HG03432 (cell line): ENCODE results near the gene BBIP1.
A peak's percentile ranks its signal among the peaks of the same experiment; 100 is the strongest.
"Not testable (repeated sequence)": the region's sequence is repeated elsewhere in the genome, so short reads cannot be mapped to it uniquely, and the experiment has no call there.

ENCODE experiments used
- ATAC-seq: cut with Tn5 transposase; IDR thresholded peaks from one replicate; pipeline ENCODE4 v1.9.1; 2021; ENCODE audit warnings: mild to moderate bottlenecking, moderate library complexity; ENCODE audit not compliant: unreplicated experiment

Gene BBIP1

GRCh38 chr10:110923856-110924493 is 5.0 kb upstream of the BBIP1 start:
- peak; percentile 25 for ATAC-seq

GRCh38 chr10:110919971-110920881 is 1.2 kb upstream of the BBIP1 start:
- ATAC-seq: peak; percentile 25

GRCh38 chr10:110919349-110919931 is 460 bp upstream of the BBIP1 start, which contains the start of gene SHOC2:
SHOC2 (plus strand) TSS chr10:110919604; CDS start chr10:110964359, 44,755 bp downstream.
- peak; percentile 13 for ATAC-seq

- ATAC-seq: no peak
Measured at GRCh38 chr10:110918269-110918642, 724 bp downstream of the BBIP1 start.

- no peak for ATAC-seq
Measured at GRCh38 chr10:110916554-110917346, 2.2 kb downstream of the BBIP1 start.

GRCh38 chr10:110915600-110915999 is 3.4 kb downstream of the BBIP1 start:
- ATAC-seq: not testable (repeated sequence)

- no peak for ATAC-seq
Measured at GRCh38 chr10:110915035-110915434, 3.9 kb downstream of the BBIP1 start.

- no peak for ATAC-seq
Measured at GRCh38 chr10:110914431-110914830, 4.5 kb downstream of the BBIP1 start.

GRCh38 chr10:110912374-110912773 is 6.6 kb downstream of the BBIP1 start:
- no peak for ATAC-seq

- no peak for ATAC-seq
Measured at GRCh38 chr10:110910138-110910537, 8.8 kb downstream of the BBIP1 start.

GRCh38 chr10:110903280-110904278 is 15.4 kb downstream of the BBIP1 start:
- ATAC-seq: peak; percentile 80

- no peak for ATAC-seq
Measured at GRCh38 chr10:110901954-110902819, 16.8 kb downstream of the BBIP1 start.

GRCh38 chr10:110900983-110901382 is 18.0 kb downstream of the BBIP1 start:
- ATAC-seq: no peak

GRCh38 chr10:110898391-110898790 is 20.6 kb downstream of the BBIP1 start:
- ATAC-seq: no peak

- no peak for ATAC-seq
Measured at GRCh38 chr10:110897184-110897583, 21.8 kb downstream of the BBIP1 start.

GRCh38 chr10:110893559-110894179 is 25.3 kb downstream of the BBIP1 start:
- peak; percentile 74 for ATAC-seq

GRCh38 chr10:110892602-110893288 is 26.2 kb downstream of the BBIP1 start:
- ATAC-seq: no peak

- ATAC-seq: no peak
Measured at GRCh38 chr10:110887560-110887959, 31.4 kb downstream of the BBIP1 start.
